Uterus (tissue), 2 donors: ENCODE results near the gene GNAL.

ENCODE experiments used
- CTCF ChIP-seq, 4 experiments: fragments of 200-600 bp in 2 of 4; fragments of 450-650 bp in 2 of 4; sonication (generic) in 2 of 4; IDR thresholded peaks; one replicate each; pipeline ENCODE4 v1.5.1; 2016 to 2019; ENCODE audit warnings: antibody characterized with exemption in 4 of 4, mild to moderate bottlenecking in 2 of 4, moderate library complexity in 1 of 4
- POLR2A ChIP-seq, 2 donors: fragments of 450-650 bp; IDR thresholded peaks; one replicate each; pipeline ENCODE4 v1.6.1; 2016; ENCODE audit warnings: antibody characterized with exemption in 2 of 2, mild to moderate bottlenecking in 1 of 2, moderate library complexity in 1 of 2

- TF ChIP-seq CTCF (IDR thresholded peaks at IDR 0.05) (no peak), POLR2A (IDR thresholded peaks at IDR 0.05) (no peak)
Observed at GRCh38 chr18:11710578-11710977, 21.5 kb downstream of the GNAL start.
